PC-9 (cell line): ENCODE data around the gene RFPL3.

ENCODE experiments used
- EZH2 ChIP-seq: fragments of 200-600 bp; sonication (generic); IDR thresholded peaks from 2 replicates; pipeline ENCODE4 v1.8.0; 2017; ENCODE audit warnings: antibody characterized with exemption, low read depth
- TF ChIP-seq, protein P1 (sequence below): fragments of 200-600 bp; sonication (generic); conservative IDR thresholded peaks from 2 replicates; pipeline ENCODE4 v1.6.1; 2017; ENCODE audit warnings: mixed run types, antibody characterized with exemption, mild to moderate bottlenecking, moderate library complexity

DNA sequence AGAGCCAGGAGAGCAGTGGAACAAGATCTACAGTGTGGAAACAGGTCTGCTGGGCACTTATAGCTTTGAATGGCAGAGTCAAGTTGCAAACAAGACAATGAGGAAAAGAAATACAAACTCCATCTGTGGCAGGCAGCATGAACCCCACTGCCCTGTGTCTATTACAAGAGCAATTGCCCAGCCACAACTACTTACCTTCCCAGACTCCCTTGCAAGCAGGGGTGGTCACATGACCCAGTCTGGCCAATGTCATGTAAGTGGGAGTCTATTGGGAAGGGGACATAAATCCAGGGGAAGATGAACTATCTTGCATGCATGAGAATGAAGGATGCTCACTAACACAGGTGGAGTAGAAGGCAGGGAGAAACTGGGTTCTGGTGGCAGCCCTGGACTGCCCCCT lies 44.1 kb upstream of the RFPL3 start:
- TF ChIP-seq, protein P1, sequence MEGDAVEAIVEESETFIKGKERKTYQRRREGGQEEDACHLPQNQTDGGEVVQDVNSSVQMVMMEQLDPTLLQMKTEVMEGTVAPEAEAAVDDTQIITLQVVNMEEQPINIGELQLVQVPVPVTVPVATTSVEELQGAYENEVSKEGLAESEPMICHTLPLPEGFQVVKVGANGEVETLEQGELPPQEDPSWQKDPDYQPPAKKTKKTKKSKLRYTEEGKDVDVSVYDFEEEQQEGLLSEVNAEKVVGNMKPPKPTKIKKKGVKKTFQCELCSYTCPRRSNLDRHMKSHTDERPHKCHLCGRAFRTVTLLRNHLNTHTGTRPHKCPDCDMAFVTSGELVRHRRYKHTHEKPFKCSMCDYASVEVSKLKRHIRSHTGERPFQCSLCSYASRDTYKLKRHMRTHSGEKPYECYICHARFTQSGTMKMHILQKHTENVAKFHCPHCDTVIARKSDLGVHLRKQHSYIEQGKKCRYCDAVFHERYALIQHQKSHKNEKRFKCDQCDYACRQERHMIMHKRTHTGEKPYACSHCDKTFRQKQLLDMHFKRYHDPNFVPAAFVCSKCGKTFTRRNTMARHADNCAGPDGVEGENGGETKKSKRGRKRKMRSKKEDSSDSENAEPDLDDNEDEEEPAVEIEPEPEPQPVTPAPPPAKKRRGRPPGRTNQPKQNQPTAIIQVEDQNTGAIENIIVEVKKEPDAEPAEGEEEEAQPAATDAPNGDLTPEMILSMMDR, result no peak
- no peak for TF ChIP-seq EZH2
